ENCODE data around the gene SNX25. TPM values are rescaled to one million over a fixed set of nuclear protein-coding genes. Genes with fewer than 3 reads are reported as not detected.
A peak's percentile ranks its signal among the peaks of the same experiment; 100 is the strongest.

SNX25 gene
- total RNA-seq, 2 donors from 2014 or later, result 13.2 to 16.8 TPM

GRCh38 chr4:185229021-185229818 is 19.8 kb downstream of the SNX25 start:
- TF ChIP-seq, protein P1, sequence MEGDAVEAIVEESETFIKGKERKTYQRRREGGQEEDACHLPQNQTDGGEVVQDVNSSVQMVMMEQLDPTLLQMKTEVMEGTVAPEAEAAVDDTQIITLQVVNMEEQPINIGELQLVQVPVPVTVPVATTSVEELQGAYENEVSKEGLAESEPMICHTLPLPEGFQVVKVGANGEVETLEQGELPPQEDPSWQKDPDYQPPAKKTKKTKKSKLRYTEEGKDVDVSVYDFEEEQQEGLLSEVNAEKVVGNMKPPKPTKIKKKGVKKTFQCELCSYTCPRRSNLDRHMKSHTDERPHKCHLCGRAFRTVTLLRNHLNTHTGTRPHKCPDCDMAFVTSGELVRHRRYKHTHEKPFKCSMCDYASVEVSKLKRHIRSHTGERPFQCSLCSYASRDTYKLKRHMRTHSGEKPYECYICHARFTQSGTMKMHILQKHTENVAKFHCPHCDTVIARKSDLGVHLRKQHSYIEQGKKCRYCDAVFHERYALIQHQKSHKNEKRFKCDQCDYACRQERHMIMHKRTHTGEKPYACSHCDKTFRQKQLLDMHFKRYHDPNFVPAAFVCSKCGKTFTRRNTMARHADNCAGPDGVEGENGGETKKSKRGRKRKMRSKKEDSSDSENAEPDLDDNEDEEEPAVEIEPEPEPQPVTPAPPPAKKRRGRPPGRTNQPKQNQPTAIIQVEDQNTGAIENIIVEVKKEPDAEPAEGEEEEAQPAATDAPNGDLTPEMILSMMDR (IDR thresholded peaks at IDR 0.05), result no peak
- H3K27me3 ChIP-seq, result no peaks in the 10 kb centered on the region
- H3K4me3 ChIP-seq, result no peak overlapping the region
- DNase-seq (ENCODE audit: low spot score), result no peak
- no peaks in the 10 kb centered on the region for H3K9me3 ChIP-seq
- peaks cover 0 to 10% of the 10 kb centered on the region in 2 donors for H3K4me1 ChIP-seq
- H3K27ac ChIP-seq, result no peak overlapping the region
- no peaks in the 10 kb centered on the region for H3K36me3 ChIP-seq

DNA sequence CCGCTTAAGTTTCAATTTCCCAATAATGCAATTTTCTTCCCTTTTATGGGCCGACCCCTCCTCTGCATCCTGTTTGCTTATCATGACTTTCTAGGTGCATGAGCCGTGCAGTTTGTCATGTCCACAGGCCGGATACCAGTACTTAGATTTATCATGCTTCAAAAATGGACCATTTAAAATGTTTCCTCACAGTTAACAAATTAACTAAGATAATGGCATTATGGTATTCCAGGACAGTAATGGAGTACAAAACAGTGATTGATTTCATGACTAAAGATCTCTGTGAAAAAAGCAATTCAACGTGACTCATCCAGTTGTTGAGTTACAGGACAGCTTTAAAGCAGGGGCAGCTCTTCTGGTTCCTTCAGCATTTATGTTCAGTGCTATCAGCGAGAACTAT is 23.0 kb downstream of the SNX25 start:
- Histone ChIP-seq H3K27me3 (no peaks in the 10 kb centered on the region), H3K27ac (no peak overlapping the region), H3K9me3 (no peaks in the 10 kb centered on the region), H3K4me3 (no peak overlapping the region), H3K36me3 (no peaks in the 10 kb centered on the region), H3K4me1 (peaks cover 0 to 27% of the 10 kb centered on the region in 2 donors)
- TF ChIP-seq, protein P1 (IDR thresholded peaks at IDR 0.05), result no peak
- DNase-seq (ENCODE audit: low spot score), result no peak

- peaks cover 0 to 8% of the 10 kb centered on the region in 2 donors for H3K9me3 ChIP-seq
- DNase-seq (ENCODE audit: low spot score), result no peak
- H3K36me3 ChIP-seq, result no peaks in the 10 kb centered on the region
- peaks cover 0 to 19% of the 10 kb centered on the region in 2 donors for H3K4me1 ChIP-seq
- TF ChIP-seq, protein P1 (IDR thresholded peaks at IDR 0.05), result no peak
- peak overlapping the region in 1 of 2 donors; percentile 24 for H3K27ac ChIP-seq
- H3K4me3 ChIP-seq, result no peak overlapping the region
- H3K27me3 ChIP-seq, result no peaks in the 10 kb centered on the region
These were observed 25.9 kb downstream of the SNX25 start for GRCh38 chr4:185235119-185235842.

DNA sequence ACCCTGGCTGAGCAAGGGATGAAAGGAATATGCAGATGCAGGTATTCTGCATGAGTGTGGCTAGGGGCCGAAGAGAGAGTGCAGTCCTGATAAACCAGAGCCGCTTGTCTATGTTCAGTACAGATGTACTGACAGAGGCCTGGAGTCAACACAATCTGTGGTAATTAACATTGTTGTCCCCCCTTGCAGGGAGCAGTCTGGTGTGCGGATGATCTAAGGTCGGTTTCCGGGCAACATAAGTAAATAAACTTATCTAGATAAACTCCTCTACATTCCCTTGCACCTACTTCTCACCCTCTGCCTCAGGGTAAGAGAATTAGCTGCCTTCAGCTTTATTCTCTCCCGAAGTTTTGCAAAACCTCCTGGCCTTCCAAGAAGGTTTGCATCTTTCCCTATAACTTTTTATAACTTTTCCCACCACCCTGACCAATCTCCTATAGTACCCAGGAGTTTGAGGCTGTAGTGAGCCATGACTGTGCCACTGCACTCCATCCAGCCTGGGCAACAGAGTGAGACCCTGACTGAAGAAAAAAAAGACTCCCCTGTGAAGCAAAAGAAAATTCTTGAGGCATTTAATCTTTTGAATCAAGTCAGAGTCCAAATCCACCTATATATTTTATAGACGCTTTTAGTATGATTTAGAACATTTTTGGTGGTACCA is 26.6 kb downstream of the SNX25 start:
- Histone ChIP-seq H3K36me3 (no peaks in the 10 kb centered on the region), H3K27ac (peak overlapping the region in 1 of 2 donors; percentile 24), H3K4me3 (no peak overlapping the region), H3K4me1 (peaks cover 0 to 19% of the 10 kb centered on the region in 2 donors), H3K27me3 (no peaks in the 10 kb centered on the region), H3K9me3 (peaks cover 0 to 8% of the 10 kb centered on the region in 2 donors)
- TF ChIP-seq, protein P1 (IDR thresholded peaks at IDR 0.05), result no peak
- DNase-seq (ENCODE audit: low spot score), result no peak

- Histone ChIP-seq H3K27me3 (no peaks in the 10 kb centered on the region), H3K27ac (no peak overlapping the region), H3K9me3 (peaks cover 0 to 8% of the 10 kb centered on the region in 2 donors), H3K4me1 (peaks cover 0 to 19% of the 10 kb centered on the region in 2 donors), H3K4me3 (no peak overlapping the region), H3K36me3 (no peaks in the 10 kb centered on the region)
- TF ChIP-seq, protein P1 (IDR thresholded peaks at IDR 0.05), result no peak
- no peak for DNase-seq (ENCODE audit: low spot score)
These were observed 27.8 kb downstream of the SNX25 start for GRCh38 chr4:185237175-185237574.
